Measurements from ENCODE around the gene STIM1. TPM values are rescaled to one million over a fixed set of nuclear protein-coding genes. Genes with fewer than 3 reads are reported as not detected.

STIM1 gene
- total RNA-seq, 1 experiment from 2014 or later = 18.0 TPM

GRCh38 chr11:4087551-4087950 is 232.1 kb downstream of the STIM1 start (continued):
- TF ChIP-seq ARID4B (CRISPR knock-in tag; IDR thresholded peaks at IDR 0.05; ENCODE audit: borderline replicate concordance) (no peak), IRF1 (CRISPR knock-in tag; IDR thresholded peaks at IDR 0.05) (no peak), HMGA2 (CRISPR knock-in tag; IDR thresholded peaks at IDR 0.05) (no peak), SMAD4 (CRISPR knock-in tag; IDR thresholded peaks at IDR 0.05) (no peak), GRHL2 (CRISPR knock-in tag; IDR thresholded peaks at IDR 0.05; ENCODE audit: insufficient replicate concordance, severe bottlenecking) (no peak), PREB (CRISPR knock-in tag; IDR thresholded peaks at IDR 0.05; ENCODE audit: borderline replicate concordance) (no peak), E2F5 (CRISPR knock-in tag; IDR thresholded peaks at IDR 0.05) (no peak), ZNF121 (CRISPR knock-in tag; IDR thresholded peaks at IDR 0.05) (no peak), CDX4 (CRISPR knock-in tag; IDR thresholded peaks at IDR 0.05; ENCODE audit: borderline replicate concordance) (no peak), TCF7 (CRISPR knock-in tag; IDR thresholded peaks at IDR 0.05; ENCODE audit: low read depth) (no peak), SMAD3 (CRISPR knock-in tag; IDR thresholded peaks at IDR 0.05; ENCODE audit: borderline replicate concordance) (no peak), ATF2 (CRISPR knock-in tag; IDR thresholded peaks at IDR 0.05; ENCODE audit: borderline replicate concordance, low read depth) (no peak), AR (CRISPR knock-in tag; IDR thresholded peaks at IDR 0.05) (no peak), GABPB1 (CRISPR knock-in tag; IDR thresholded peaks at IDR 0.05) (no peak)

GRCh38 chr11:4090258-4090657 is 234.8 kb downstream of the STIM1 start:
- H3K9me3 Mint-ChIP-seq = no peaks in the 10 kb centered on the region
- no peak for ATAC-seq
- H3K36me3 Mint-ChIP-seq = no peaks in the 10 kb centered on the region
- no peak for DNase-seq (ENCODE audit: low spot score)
- CTCF ChIA-PET = no interaction called here
- peaks cover 13% of the 10 kb centered on the region for H3K4me1 Mint-ChIP-seq
- H3K4me3 Mint-ChIP-seq = no peak overlapping the region
- TF ChIP-seq E2F5 (CRISPR knock-in tag; IDR thresholded peaks at IDR 0.05) = no peak
- no peak for TF ChIP-seq ZNF232 (CRISPR knock-in tag; IDR thresholded peaks at IDR 0.05)
- H3K27ac Mint-ChIP-seq = no peak overlapping the region
- H3K27me3 Mint-ChIP-seq (ENCODE audit: low read depth) = no peaks in the 10 kb centered on the region
- POLR2A ChIA-PET = no interaction called here

Data from WTC11 (cell line).